NCI-H1105 (cell line): ENCODE data around the gene SOX5.

Experiments used
- DNase-seq: peaks from one replicate; lab custom pipeline; 2025; lab: John Stamatoyannopoulos, UW

Gene SOX5

GRCh38 chr12:23686095-23686494 is 263.4 kb downstream of the SOX5 start:
- peak; percentile 11 for DNase-seq

GRCh38 chr12:23684121-23684520 is 265.3 kb downstream of the SOX5 start:
- no peak for DNase-seq

- no peak for DNase-seq
Measured at GRCh38 chr12:23681237-23681636, 268.2 kb downstream of the SOX5 start.

GRCh38 chr12:23674064-23674463 is 275.4 kb downstream of the SOX5 start:
- DNase-seq, result no peak

- DNase-seq, result no peak
Measured at GRCh38 chr12:23671881-23672280, 277.6 kb downstream of the SOX5 start.

- no peak for DNase-seq
Measured at GRCh38 chr12:23670684-23671083, 278.8 kb downstream of the SOX5 start.

- DNase-seq, result no peak
Measured at GRCh38 chr12:23669691-23670090, 279.8 kb downstream of the SOX5 start.

GRCh38 chr12:23666866-23667265 is 282.6 kb downstream of the SOX5 start:
- no peak for DNase-seq

- no peak for DNase-seq
Measured at GRCh38 chr12:23662966-23663365, 286.5 kb downstream of the SOX5 start.

- DNase-seq, result no peak
Measured at GRCh38 chr12:23659131-23659530, 290.3 kb downstream of the SOX5 start.

GRCh38 chr12:23657598-23657997 is 291.9 kb downstream of the SOX5 start:
- no peak for DNase-seq

- no peak for DNase-seq
Measured at GRCh38 chr12:23655884-23656283, 293.6 kb downstream of the SOX5 start.

- DNase-seq, result no peak
Measured at GRCh38 chr12:23655112-23655511, 294.4 kb downstream of the SOX5 start.

GRCh38 chr12:23648546-23648945 is 300.9 kb downstream of the SOX5 start:
- no peak for DNase-seq

- peak; percentile 83 for DNase-seq
Measured at GRCh38 chr12:23640754-23641153, 308.7 kb downstream of the SOX5 start.

- DNase-seq, result no peak
Measured at GRCh38 chr12:23634344-23634743, 315.1 kb downstream of the SOX5 start.

- DNase-seq, result no peak
Measured at GRCh38 chr12:23631786-23632377, 317.6 kb downstream of the SOX5 start.

- DNase-seq, result no peak
Measured at GRCh38 chr12:23630524-23630923, 318.9 kb downstream of the SOX5 start.

GRCh38 chr12:23628806-23629205 is 320.7 kb downstream of the SOX5 start:
- DNase-seq, result no peak

- DNase-seq, result no peak
Measured at GRCh38 chr12:23626791-23627190, 322.7 kb downstream of the SOX5 start.

GRCh38 chr12:23621900-23622299 is 327.6 kb downstream of the SOX5 start:
- DNase-seq, result peak; percentile 19

GRCh38 chr12:23618718-23619117 is 330.8 kb downstream of the SOX5 start:
- DNase-seq, result no peak

- no peak for DNase-seq
Measured at GRCh38 chr12:23617749-23618148, 331.7 kb downstream of the SOX5 start.

- DNase-seq, result no peak
Measured at GRCh38 chr12:23614280-23614679, 335.2 kb downstream of the SOX5 start.

- peak; percentile 37 for DNase-seq
Measured at GRCh38 chr12:23611320-23611719, 338.1 kb downstream of the SOX5 start.
